Measurements from ENCODE around the gene C1R.

The C1R gene

DNA sequence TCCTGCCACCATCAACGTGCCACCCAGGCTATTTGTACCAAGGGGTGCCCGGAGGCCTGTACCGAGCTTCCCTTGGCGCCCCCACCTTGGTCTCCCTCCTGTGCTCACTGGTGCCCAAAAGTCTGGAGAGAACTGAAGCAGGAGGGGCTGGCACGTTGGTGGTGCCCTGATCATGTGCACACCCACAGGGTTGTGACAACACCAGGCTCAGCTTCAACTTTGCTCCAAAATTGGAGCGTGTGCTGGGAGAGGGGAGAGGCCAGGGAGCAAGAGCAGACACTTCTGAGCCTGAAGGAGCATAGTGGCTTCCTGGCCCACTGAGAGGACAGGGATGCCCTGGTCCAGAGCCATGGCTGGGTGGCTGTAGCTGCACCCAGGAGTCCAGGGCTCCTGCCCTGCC, 60.9 kb downstream of the C1R start:
- no peak for ATAC-seq
